Measurements from ENCODE around the gene GDAP1L1.

GDAP1L1 gene

GRCh38 chr20:44247131-44247571, at the start of gene GDAP1L1:
GDAP1L1 (plus strand) TSS chr20:44247308; CDS start chr20:44247335, 27 bp downstream.
- DNase-seq (ENCODE audit: low read depth in 3 of 3), result no peak

- DNase-seq (ENCODE audit: low read depth in 3 of 3), result no peak
Measured at GRCh38 chr20:44198872-44199271, 48.2 kb upstream of the GDAP1L1 start.

GRCh38 chr20:44199877-44200276, 47.2 kb upstream of the GDAP1L1 start:
- no peak for DNase-seq (ENCODE audit: low read depth in 3 of 3)

- no peak for DNase-seq (ENCODE audit: low read depth in 3 of 3)
Measured at GRCh38 chr20:44200371-44200770, 46.7 kb upstream of the GDAP1L1 start.

GRCh38 chr20:44200983-44201382, 46.1 kb upstream of the GDAP1L1 start:
- DNase-seq (ENCODE audit: low read depth in 3 of 3), result no peak

GRCh38 chr20:44203161-44203560, 43.9 kb upstream of the GDAP1L1 start:
- no peak for DNase-seq (ENCODE audit: low read depth in 3 of 3)

GRCh38 chr20:44204156-44204831, 42.8 kb upstream of the GDAP1L1 start:
- DNase-seq (ENCODE audit: low read depth in 3 of 3), result no peak

GRCh38 chr20:44204832-44205215, 42.3 kb upstream of the GDAP1L1 start:
- no peak for DNase-seq (ENCODE audit: low read depth in 3 of 3)

- DNase-seq (ENCODE audit: low read depth in 3 of 3), result no peak
Measured at GRCh38 chr20:44206132-44206531, 41.0 kb upstream of the GDAP1L1 start.

- DNase-seq (ENCODE audit: low read depth in 3 of 3), result no peak
Measured at GRCh38 chr20:44207126-44207723, 39.9 kb upstream of the GDAP1L1 start.

GRCh38 chr20:44208165-44208564, 38.9 kb upstream of the GDAP1L1 start:
- DNase-seq (ENCODE audit: low read depth in 3 of 3), result no peak

GRCh38 chr20:44208770-44209169, 38.3 kb upstream of the GDAP1L1 start:
- DNase-seq (ENCODE audit: low read depth in 3 of 3), result no peak

- DNase-seq (ENCODE audit: low read depth in 3 of 3), result no peak
Measured at GRCh38 chr20:44209686-44210405, 37.3 kb upstream of the GDAP1L1 start.

GRCh38 chr20:44210406-44211176, 36.5 kb upstream of the GDAP1L1 start, which contains the start of gene OSER1:
OSER1 (minus strand) TSS chr20:44210771; CDS start chr20:44206957, 3,814 bp downstream.
- DNase-seq (ENCODE audit: low read depth in 3 of 3), result peak; percentile 94 to 96 (median 95)

GRCh38 chr20:44211177-44212039, 35.7 kb upstream of the GDAP1L1 start:
- no peak for DNase-seq (ENCODE audit: low read depth in 3 of 3)

GRCh38 chr20:44212792-44213191, 34.3 kb upstream of the GDAP1L1 start:
- DNase-seq (ENCODE audit: low read depth in 3 of 3), result no peak

GRCh38 chr20:44215125-44215524, 32.0 kb upstream of the GDAP1L1 start:
- DNase-seq (ENCODE audit: low read depth in 3 of 3), result peak; percentile 40 to 57 (median 57)

GRCh38 chr20:44217342-44218092, 29.6 kb upstream of the GDAP1L1 start:
- DNase-seq (ENCODE audit: low read depth in 3 of 3), result peak; percentile 31 to 50 (median 34)

GRCh38 chr20:44218446-44218845, 28.7 kb upstream of the GDAP1L1 start:
- DNase-seq (ENCODE audit: low read depth in 3 of 3), result no peak

- DNase-seq (ENCODE audit: low read depth in 3 of 3), result no peak
Measured at GRCh38 chr20:44219170-44219730, 27.9 kb upstream of the GDAP1L1 start.

All from stimulated activated CD4-positive, alpha-beta T cell treated with anti-CD3 and anti-CD28 coated beads, TNF-alpha, amount 100 ng/mL, for 4 hours (primary cell).